Common myeloid progenitor, CD34-positive (primary cell): ENCODE data around the gene RAD52.
A peak's percentile ranks its signal among the peaks of the same experiment; 100 is the strongest.

Experiments used
- CTCF ChIA-PET: fragments of 350-600 bp; sonication (Branson Sonifier 250); formaldehyde crosslinking; loops from one replicate; lab custom pipeline; 2021; ENCODE audit warnings: antibody characterized with exemption; lab: Charles Lee
- POLR2A ChIA-PET: fragments of 350-600 bp; sonication (Branson Sonifier 250); formaldehyde crosslinking; loops from one replicate; lab custom pipeline; 2021; ENCODE audit warnings: antibody characterized with exemption; lab: Charles Lee
- DNase-seq, 3 donors: peaks; one replicate each; pipeline versions ENCODE4 v3.0.0 to v3.0.0-alpha.2; 2013
- H3K27ac ChIP-seq, 2 experiments: 1 replicate in 1 of 2; 2 replicates in 1 of 2; pipeline ENCODE4 v1.7.0; 2013; ENCODE audit warnings: inconsistent platforms in 2 of 2, low read length in 2 of 2, mild to moderate bottlenecking in 2 of 2, low read depth in 1 of 2, moderate library complexity in 1 of 2; ENCODE audit not compliant: severe bottlenecking in 2 of 2, insufficient read depth in 1 of 2, poor library complexity in 1 of 2
- H3K27me3 ChIP-seq, 5 experiments: replicated peaks in 2 of 5; 1 replicate in 3 of 5; 2 replicates in 2 of 5; pipeline versions ENCODE4 v1.6.1 to v1.7.0; 2013; ENCODE audit warnings: low read length in 4 of 5, mild to moderate bottlenecking in 2 of 5, moderate library complexity in 2 of 5, inconsistent platforms in 1 of 5; ENCODE audit not compliant: insufficient read depth in 5 of 5, control insufficient read depth in 4 of 5
- H3K36me3 ChIP-seq, 4 experiments: 1 replicate in 2 of 4; 2 replicates in 2 of 4; pipeline versions ENCODE4 v1.6.1 to v1.7.0; 2013; ENCODE audit warnings: low read length in 3 of 4, control low read depth in 1 of 4, mild to moderate bottlenecking in 1 of 4; ENCODE audit not compliant: control insufficient read depth in 4 of 4, insufficient read depth in 4 of 4
- H3K4me1 ChIP-seq, 4 experiments: 1 replicate in 3 of 4; 2 replicates in 1 of 4; pipeline versions ENCODE4 v1.6.1 to v1.7.1; 2013; ENCODE audit warnings: low read length in 3 of 4, mild to moderate bottlenecking in 3 of 4, control low read depth in 1 of 4, inconsistent platforms in 1 of 4, moderate library complexity in 1 of 4; ENCODE audit not compliant: control insufficient read depth in 4 of 4, insufficient read depth in 4 of 4; ENCODE audit errors: control extremely low read depth in 1 of 4
- H3K4me3 ChIP-seq, 7 experiments: 1 replicate in 4 of 7; 2 replicates in 3 of 7; pipeline versions ENCODE4 v1.5.1 to v1.7.0; 2013; ENCODE audit warnings: mild to moderate bottlenecking in 7 of 7, low read length in 6 of 7, moderate library complexity in 6 of 7, inconsistent platforms in 2 of 7, low read depth in 2 of 7, control low read depth in 1 of 7; ENCODE audit not compliant: insufficient read depth in 4 of 7, control insufficient read depth in 1 of 7; ENCODE audit errors: extremely low read depth in 1 of 7
- H3K9me3 ChIP-seq, 5 experiments: 1 replicate in 4 of 5; 2 replicates in 1 of 5; pipeline versions ENCODE4 v1.6.1 to v1.7.1; 2013; ENCODE audit warnings: low read length in 4 of 5, mild to moderate bottlenecking in 2 of 5, inconsistent platforms in 1 of 5, low read depth in 1 of 5, moderate library complexity in 1 of 5; ENCODE audit not compliant: control insufficient read depth in 4 of 5, insufficient read depth in 2 of 5; ENCODE audit errors: control extremely low read depth in 1 of 5
- WGBS: methylation state at CpG from one replicate; pipeline ENCODE4 v1.1.5; 2013; ENCODE audit not compliant: insufficient coverage; 5-methylcytosine and 5-hydroxymethylcytosine counted together

Gene RAD52

GRCh38 chr12:979349-979748 is 29.9 kb upstream of the RAD52 start:
- Histone ChIP-seq H3K27ac (no peak overlapping the region), H3K36me3 (peaks cover 0 to 4% (median 0%) of the 10 kb centered on the region in 4 experiments), H3K4me3 (no peak overlapping the region), H3K4me1 (no peaks in the 10 kb centered on the region), H3K9me3 (no peaks in the 10 kb centered on the region), H3K27me3 (no peaks in the 10 kb centered on the region)
- peak; percentile 26 to 65 (median 27) for DNase-seq
- WGBS, result 95% methylated on average over 3 of the region's 5 CpGs
- CTCF ChIA-PET, result interaction anchor here (1.0 kb wide), 1 partner anchor 11 kb away, joined by 3 read pairs; no protein-coding TSS in a partner anchor
- POLR2A ChIA-PET, result no interaction called here

- CTCF ChIA-PET, result no interaction called here
- no peak for DNase-seq
- POLR2A ChIA-PET, result no interaction called here
- Histone ChIP-seq H3K4me1 (no peaks in the 10 kb centered on the region), H3K4me3 (no peak overlapping the region), H3K27ac (no peak overlapping the region), H3K36me3 (peaks cover 0 to 4% (median 0%) of the 10 kb centered on the region in 4 experiments), H3K27me3 (no peaks in the 10 kb centered on the region), H3K9me3 (no peaks in the 10 kb centered on the region)
- 94% methylated on average over 4 of the region's 4 CpGs for WGBS
These were observed 27.7 kb upstream of the RAD52 start for GRCh38 chr12:977156-977555.

DNA sequence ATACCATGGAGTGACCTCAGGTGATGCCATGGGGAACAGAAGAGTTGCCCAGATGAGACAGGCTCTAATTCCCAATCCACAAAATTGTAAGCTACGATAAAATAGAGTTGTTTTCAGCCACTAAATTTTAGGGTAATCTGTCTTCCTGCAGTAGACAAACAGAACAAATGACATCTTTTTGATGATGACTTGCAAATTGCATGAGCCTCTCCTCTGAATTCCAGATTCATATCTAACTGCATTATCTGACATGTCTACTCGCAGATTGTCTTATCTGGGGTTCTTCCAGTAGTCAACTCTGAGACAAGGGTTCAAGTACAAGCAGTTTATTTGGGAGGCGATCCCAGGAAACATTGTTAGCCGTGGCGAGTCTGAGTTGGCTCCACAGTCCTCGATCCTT is 27.1 kb upstream of the RAD52 start:
- peaks cover 0 to 4% (median 0%) of the 10 kb centered on the region in 4 experiments for H3K36me3 ChIP-seq
- H3K4me1 ChIP-seq, result no peaks in the 10 kb centered on the region
- no peaks in the 10 kb centered on the region for H3K9me3 ChIP-seq
- CTCF ChIA-PET, result interaction anchor here (0.7 to 1.0 kb wide), 2 partner anchors 9 to 13 kb away, joined by 3 read pairs; no protein-coding TSS in a partner anchor
- no peak for DNase-seq
- no peaks in the 10 kb centered on the region for H3K27me3 ChIP-seq
- 81% methylated on average over 6 of the region's 6 CpGs for WGBS
- H3K27ac ChIP-seq, result no peak overlapping the region
- no peak overlapping the region for H3K4me3 ChIP-seq
- POLR2A ChIA-PET, result no interaction called here

GRCh38 chr12:974271-974862 is 24.9 kb upstream of the RAD52 start:
- Histone ChIP-seq H3K4me3 (no peak overlapping the region), H3K27ac (no peak overlapping the region), H3K4me1 (no peaks in the 10 kb centered on the region), H3K27me3 (no peaks in the 10 kb centered on the region), H3K36me3 (peaks cover 0 to 4% (median 0%) of the 10 kb centered on the region in 4 experiments), H3K9me3 (no peaks in the 10 kb centered on the region)
- ChIA-PET POLR2A (no interaction called here), CTCF (no interaction called here)
- DNase-seq, result no peak
- WGBS, result 100% methylated on average over 1 of the region's 4 CpGs

- Histone ChIP-seq H3K4me3 (no peak overlapping the region), H3K27ac (no peak overlapping the region), H3K27me3 (no peaks in the 10 kb centered on the region), H3K9me3 (no peaks in the 10 kb centered on the region), H3K4me1 (peaks cover 0 to under 1% (median 0%) of the 10 kb centered on the region in 4 experiments), H3K36me3 (peaks cover 0 to 4% (median 0%) of the 10 kb centered on the region in 4 experiments)
- ChIA-PET POLR2A (no interaction called here), CTCF (no interaction called here)
- DNase-seq, result no peak
- 100% methylated on average over 1 of the region's 4 CpGs for WGBS
These were observed 22.5 kb upstream of the RAD52 start for GRCh38 chr12:971991-972390.

DNA sequence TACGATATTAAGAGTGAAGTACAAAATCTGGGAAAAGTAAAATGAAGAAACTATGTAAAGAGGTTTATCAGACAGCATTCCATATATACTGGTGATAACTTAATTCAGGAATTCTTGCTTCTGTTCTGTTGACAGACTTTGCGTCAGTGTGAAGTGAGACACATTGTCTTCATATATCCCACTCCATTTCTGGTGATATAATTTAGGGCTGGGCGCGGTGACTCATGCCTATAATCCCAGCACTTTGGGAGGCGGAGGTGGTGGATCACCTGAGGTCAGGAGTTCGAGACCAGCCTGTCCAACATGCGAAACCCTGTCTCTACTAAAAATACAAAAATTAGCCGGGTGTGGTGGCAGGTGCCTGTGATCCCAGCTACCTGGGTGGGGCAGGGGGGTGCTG is 20.3 kb upstream of the RAD52 start:
- ChIA-PET POLR2A (no interaction called here), CTCF (no interaction called here)
- no peaks in the 10 kb centered on the region for H3K9me3 ChIP-seq
- 90% methylated on average over 4 of the region's 8 CpGs for WGBS
- no peak for DNase-seq
- no peaks in the 10 kb centered on the region for H3K36me3 ChIP-seq
- no peak overlapping the region for H3K4me3 ChIP-seq
- no peak overlapping the region for H3K27ac ChIP-seq
- H3K4me1 ChIP-seq, result peaks cover 0 to 10% (median 0%) of the 10 kb centered on the region in 4 experiments
- no peaks in the 10 kb centered on the region for H3K27me3 ChIP-seq

DNA sequence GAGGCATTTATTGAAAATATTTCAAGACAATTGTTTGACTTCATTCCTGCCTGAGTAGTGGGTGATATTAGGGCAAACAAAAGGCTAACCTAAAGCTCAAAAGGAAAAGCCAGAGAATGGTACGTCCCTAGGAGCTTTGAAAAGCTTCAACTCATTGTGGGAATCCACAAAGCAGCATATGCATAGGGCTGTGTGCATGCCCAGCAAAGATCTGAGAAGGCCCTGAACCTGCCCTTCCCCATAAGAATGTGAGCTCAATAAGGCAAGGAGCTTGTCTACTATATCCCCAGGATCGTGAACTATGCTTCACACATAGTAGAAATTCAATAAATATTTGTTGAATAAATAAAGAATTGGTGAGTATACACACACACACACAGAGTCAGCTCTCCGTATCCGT is 19.1 kb upstream of the RAD52 start:
- Histone ChIP-seq H3K36me3 (no peaks in the 10 kb centered on the region), H3K27ac (no peak overlapping the region), H3K4me1 (peaks cover 0 to 10% (median 0%) of the 10 kb centered on the region in 4 experiments), H3K9me3 (no peaks in the 10 kb centered on the region), H3K4me3 (no peak overlapping the region), H3K27me3 (no peaks in the 10 kb centered on the region)
- 100% methylated on average over 1 of the region's 4 CpGs for WGBS
- CTCF ChIA-PET, result interaction anchor here (1.1 kb wide), 1 partner anchor 618 kb away, joined by 3 read pairs; no protein-coding TSS in a partner anchor
- no peak for DNase-seq
- POLR2A ChIA-PET, result no interaction called here
